HUES48 (cell line): ENCODE data around the gene SAMD15.
"Not testable (repeated sequence)": the region's sequence is repeated elsewhere in the genome, so short reads cannot be mapped to it uniquely, and the experiment has no call there.

Experiments used
- H3K27ac ChIP-seq: one replicate; pipeline ENCODE4 v1.7.0; 2013; ENCODE audit warnings: low read depth, low read length, inconsistent platforms
- H3K27me3 ChIP-seq: 2 replicates; pipeline ENCODE4 v1.6.1; 2013; ENCODE audit warnings: mild to moderate bottlenecking, low read length; ENCODE audit not compliant: control insufficient read depth, insufficient read depth
- H3K36me3 ChIP-seq: 2 replicates; pipeline ENCODE4 v1.6.1; 2013; ENCODE audit warnings: low read length; ENCODE audit not compliant: control insufficient read depth, insufficient read depth
- H3K4me1 ChIP-seq: 2 replicates; pipeline ENCODE4 v1.6.1; 2013; ENCODE audit warnings: mild to moderate bottlenecking, low read length; ENCODE audit not compliant: control insufficient read depth, insufficient read depth
- H3K4me3 ChIP-seq: 2 replicates; pipeline ENCODE4 v1.5.1; 2013; ENCODE audit warnings: mild to moderate bottlenecking, low read depth, low read length
- H3K9ac ChIP-seq: 2 replicates; pipeline ENCODE4 v1.6.1; 2013; ENCODE audit warnings: mild to moderate bottlenecking, low read depth, low read length, moderate library complexity
- H3K9me3 ChIP-seq: 2 replicates; pipeline ENCODE4 v1.6.1; 2013; ENCODE audit warnings: low read length; ENCODE audit not compliant: control insufficient read depth, insufficient read depth

SAMD15 gene

GRCh38 chr14:77375973-77376770 lies 1.0 kb upstream of the SAMD15 start:
- no peaks in the 10 kb centered on the region for H3K9me3 ChIP-seq
- H3K27ac ChIP-seq = peak overlapping the region; percentile 81
- H3K36me3 ChIP-seq = no peaks in the 10 kb centered on the region
- peak overlapping the region; percentile 71; the same call in 1 of the 2 replicates for H3K9ac ChIP-seq
- H3K27me3 ChIP-seq = 0 out of 2 replicates have a peak, but pooled peaks cover 4% of the 10 kb centered on the region
- peak overlapping the region; percentile 74 for H3K4me3 ChIP-seq
- peaks cover 14% of the 10 kb centered on the region for H3K4me1 ChIP-seq

- Histone ChIP-seq H3K27me3 (0 out of 2 replicates have a peak, but pooled peaks cover 4% of the 10 kb centered on the region), H3K9ac (no peak overlapping the region), H3K27ac (no peak overlapping the region), H3K4me1 (peaks cover 9% of the 10 kb centered on the region), H3K4me3 (peak overlapping the region; percentile 74), H3K36me3 (no peaks in the 10 kb centered on the region), H3K9me3 (no peaks in the 10 kb centered on the region)
Measured at GRCh38 chr14:77377502-77377844, 294 bp downstream of the SAMD15 start.

- no peaks in the 10 kb centered on the region for H3K9me3 ChIP-seq
- H3K27me3 ChIP-seq = 0 out of 2 replicates have a peak, but pooled peaks cover 4% of the 10 kb centered on the region
- no peak overlapping the region for H3K4me3 ChIP-seq
- peaks cover 8% of the 10 kb centered on the region for H3K4me1 ChIP-seq
- no peak overlapping the region for H3K9ac ChIP-seq
- no peaks in the 10 kb centered on the region for H3K36me3 ChIP-seq
- H3K27ac ChIP-seq = no peak overlapping the region
Measured at GRCh38 chr14:77378701-77379100, 1.5 kb downstream of the SAMD15 start.

- H3K27ac ChIP-seq = no peak overlapping the region
- no peak overlapping the region for H3K4me3 ChIP-seq
- no peaks in the 10 kb centered on the region for H3K9me3 ChIP-seq
- H3K4me1 ChIP-seq = no peaks in the 10 kb centered on the region
- H3K9ac ChIP-seq = no peak overlapping the region
- H3K36me3 ChIP-seq = no peaks in the 10 kb centered on the region
- H3K27me3 ChIP-seq = no peaks in the 10 kb centered on the region
Measured at GRCh38 chr14:77390188-77390587, 13.0 kb downstream of the SAMD15 start.

- Histone ChIP-seq H3K9me3 (no peaks in the 10 kb centered on the region), H3K4me1 (no peaks in the 10 kb centered on the region), H3K36me3 (no peaks in the 10 kb centered on the region), H3K9ac (no peak overlapping the region), H3K4me3 (no peak overlapping the region), H3K27ac (no peak overlapping the region), H3K27me3 (no peaks in the 10 kb centered on the region)
Measured at GRCh38 chr14:77400216-77400615, 23.0 kb downstream of the SAMD15 start.

GRCh38 chr14:77403768-77404167 lies 26.6 kb downstream of the SAMD15 start:
- no peaks in the 10 kb centered on the region for H3K4me1 ChIP-seq
- H3K4me3 ChIP-seq = no peak overlapping the region
- H3K9me3 ChIP-seq = no peaks in the 10 kb centered on the region
- no peak overlapping the region for H3K9ac ChIP-seq
- H3K27me3 ChIP-seq = no peaks in the 10 kb centered on the region
- H3K27ac ChIP-seq = no peak overlapping the region
- H3K36me3 ChIP-seq = no peaks in the 10 kb centered on the region

GRCh38 chr14:77406086-77406485 lies 28.9 kb downstream of the SAMD15 start:
- no peak overlapping the region for H3K9ac ChIP-seq
- no peaks in the 10 kb centered on the region for H3K9me3 ChIP-seq
- no peaks in the 10 kb centered on the region for H3K27me3 ChIP-seq
- H3K36me3 ChIP-seq = no peaks in the 10 kb centered on the region
- no peak overlapping the region for H3K27ac ChIP-seq
- H3K4me3 ChIP-seq = no peak overlapping the region
- no peaks in the 10 kb centered on the region for H3K4me1 ChIP-seq

GRCh38 chr14:77406718-77407117 lies 29.5 kb downstream of the SAMD15 start:
- Histone ChIP-seq H3K4me3 (no peak overlapping the region), H3K9me3 (no peaks in the 10 kb centered on the region), H3K36me3 (no peaks in the 10 kb centered on the region), H3K27me3 (no peaks in the 10 kb centered on the region), H3K4me1 (no peaks in the 10 kb centered on the region), H3K9ac (no peak overlapping the region), H3K27ac (no peak overlapping the region)

- no peaks in the 10 kb centered on the region for H3K36me3 ChIP-seq
- no peaks in the 10 kb centered on the region for H3K4me1 ChIP-seq
- H3K27me3 ChIP-seq = no peaks in the 10 kb centered on the region
- H3K4me3 ChIP-seq = no peak overlapping the region
- H3K9ac ChIP-seq = no peak overlapping the region
- no peaks in the 10 kb centered on the region for H3K9me3 ChIP-seq
- H3K27ac ChIP-seq = no peak overlapping the region
Measured at GRCh38 chr14:77407158-77407557, 30.0 kb downstream of the SAMD15 start.

GRCh38 chr14:77409131-77409533 lies 32.0 kb downstream of the SAMD15 start:
- Histone ChIP-seq H3K9ac (no peak overlapping the region), H3K36me3 (no peaks in the 10 kb centered on the region), H3K27ac (no peak overlapping the region), H3K27me3 (no peaks in the 10 kb centered on the region), H3K9me3 (no peaks in the 10 kb centered on the region), H3K4me1 (no peaks in the 10 kb centered on the region), H3K4me3 (no peak overlapping the region)

GRCh38 chr14:77415403-77416030 lies 38.3 kb downstream of the SAMD15 start:
- H3K9me3 ChIP-seq = peaks cover 12% of the 10 kb centered on the region
- H3K9ac ChIP-seq, H3K4me1 ChIP-seq, H3K27me3 ChIP-seq, H3K27ac ChIP-seq, H3K4me3 ChIP-seq, H3K36me3 ChIP-seq: not testable (repeated sequence)
